Suprapubic skin (tissue), 4 donors: ENCODE data around the gene GPLD1.

Source experiments
- EP300 ChIP-seq: sonication (generic); formaldehyde crosslinking; IDR thresholded peaks from one replicate; pipeline ENCODE4 v1.6.1; 2017; ENCODE audit warnings: antibody characterized with exemption
- POLR2A ChIP-seq, 2 donors: fragments of 450-650 bp; IDR thresholded peaks; one replicate each; pipeline ENCODE4 v1.6.1; 2017; ENCODE audit warnings: antibody characterized with exemption in 2 of 2, mild to moderate bottlenecking in 2 of 2, moderate library complexity in 2 of 2
- POLR2AphosphoS5 ChIP-seq, 3 donors: sonication (generic); formaldehyde crosslinking; IDR thresholded peaks; one replicate each; pipeline ENCODE4 v1.6.1; 2017; ENCODE audit warnings: antibody characterized with exemption in 3 of 3
- TF ChIP-seq, protein P1 (sequence below), 2 donors: fragments of 200-600 bp in 1 of 2; fragments of 450-650 bp in 1 of 2; sonication (generic) in 1 of 2; IDR thresholded peaks; one replicate each; pipeline ENCODE4 v1.5.1; 2016 to 2019; ENCODE audit warnings: antibody characterized with exemption in 2 of 2, mild to moderate bottlenecking in 1 of 2, moderate library complexity in 1 of 2

DNA sequence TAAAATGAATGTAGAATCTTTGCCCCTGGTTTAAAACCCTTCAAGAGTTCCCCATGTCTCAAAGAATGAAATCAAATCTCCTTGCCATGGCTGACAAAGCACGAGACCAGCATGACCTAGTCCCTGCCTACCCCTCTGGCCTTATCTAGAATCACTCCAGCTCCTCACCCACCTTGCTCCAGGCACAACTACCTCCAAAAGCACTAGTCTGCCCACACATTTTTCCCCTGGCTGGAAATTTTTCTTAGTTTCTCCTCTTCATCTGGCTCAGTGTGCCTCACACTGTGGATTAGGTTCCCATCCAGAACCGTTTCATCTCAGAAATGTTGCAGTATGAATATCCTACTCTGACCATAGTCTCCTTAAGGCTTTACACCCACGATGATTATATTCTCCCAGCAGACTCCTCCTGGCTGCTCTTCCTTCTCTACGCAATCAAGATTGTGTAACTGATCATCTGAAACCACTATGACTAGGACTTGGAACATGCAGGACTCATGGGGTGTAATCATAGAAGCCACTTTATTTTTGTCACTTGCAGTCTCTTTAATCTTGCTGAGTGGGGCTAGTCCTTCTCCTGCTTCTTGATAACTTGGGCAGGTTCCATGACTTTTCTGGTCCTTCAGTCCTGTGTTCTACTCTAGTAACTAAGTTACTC, 94.5 kb downstream of the GPLD1 start:
- TF ChIP-seq, protein P1, sequence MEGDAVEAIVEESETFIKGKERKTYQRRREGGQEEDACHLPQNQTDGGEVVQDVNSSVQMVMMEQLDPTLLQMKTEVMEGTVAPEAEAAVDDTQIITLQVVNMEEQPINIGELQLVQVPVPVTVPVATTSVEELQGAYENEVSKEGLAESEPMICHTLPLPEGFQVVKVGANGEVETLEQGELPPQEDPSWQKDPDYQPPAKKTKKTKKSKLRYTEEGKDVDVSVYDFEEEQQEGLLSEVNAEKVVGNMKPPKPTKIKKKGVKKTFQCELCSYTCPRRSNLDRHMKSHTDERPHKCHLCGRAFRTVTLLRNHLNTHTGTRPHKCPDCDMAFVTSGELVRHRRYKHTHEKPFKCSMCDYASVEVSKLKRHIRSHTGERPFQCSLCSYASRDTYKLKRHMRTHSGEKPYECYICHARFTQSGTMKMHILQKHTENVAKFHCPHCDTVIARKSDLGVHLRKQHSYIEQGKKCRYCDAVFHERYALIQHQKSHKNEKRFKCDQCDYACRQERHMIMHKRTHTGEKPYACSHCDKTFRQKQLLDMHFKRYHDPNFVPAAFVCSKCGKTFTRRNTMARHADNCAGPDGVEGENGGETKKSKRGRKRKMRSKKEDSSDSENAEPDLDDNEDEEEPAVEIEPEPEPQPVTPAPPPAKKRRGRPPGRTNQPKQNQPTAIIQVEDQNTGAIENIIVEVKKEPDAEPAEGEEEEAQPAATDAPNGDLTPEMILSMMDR (IDR thresholded peaks at IDR 0.05) = no peak
- no peak for TF ChIP-seq POLR2AphosphoS5 (IDR thresholded peaks at IDR 0.05)
- no peak for TF ChIP-seq POLR2A (IDR thresholded peaks at IDR 0.05)
- TF ChIP-seq EP300 = no peak
